Measurements from ENCODE around the gene HLA-DOB. TPM values are rescaled to one million over a fixed set of nuclear protein-coding genes. Genes with fewer than 3 reads are reported as not detected.

Gene HLA-DOB
- total RNA-seq, 3 donors from 2014 or later (not counting 1 experiment from before 2014, with no cell fraction given): 4.2 to 13.7 (median 10.4) TPM

DNA sequence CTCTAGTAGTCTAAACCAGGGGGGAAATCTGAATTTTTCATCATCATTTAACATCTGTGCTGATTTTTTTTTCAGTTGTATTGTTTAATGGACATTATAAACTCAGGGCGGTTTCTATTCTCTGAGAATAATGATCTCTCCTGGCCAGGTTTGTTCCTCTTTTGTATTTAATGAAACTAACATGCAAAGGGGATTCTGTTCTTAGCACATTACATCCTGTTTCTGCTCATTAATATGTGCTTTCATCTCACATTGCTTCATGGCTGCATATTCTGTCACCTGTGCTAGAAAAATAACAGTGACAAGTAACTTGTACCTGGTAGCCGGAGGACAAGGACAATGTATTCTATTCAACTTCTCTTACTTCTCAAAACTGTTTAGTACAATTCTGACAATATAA lies 806 bp downstream of the HLA-DOB start:
- peak overlapping the region; percentile 76 for H3K27ac ChIP-seq (ENCODE audit: low read length)
- 83% methylated on average over 1 of the region's 2 CpGs for WGBS (ENCODE audit: insufficient coverage)
- ATAC-seq (no peak), DNase-seq (no peak)
- H3K27me3 Mint-ChIP-seq (ENCODE audit: low read depth in 2 of 2): no peaks in the 10 kb centered on the region
- H3K4me1 ChIP-seq (ENCODE audit: control insufficient read depth, insufficient read depth, low read length): no peaks in the 10 kb centered on the region
- TF ChIP-seq, protein P1, sequence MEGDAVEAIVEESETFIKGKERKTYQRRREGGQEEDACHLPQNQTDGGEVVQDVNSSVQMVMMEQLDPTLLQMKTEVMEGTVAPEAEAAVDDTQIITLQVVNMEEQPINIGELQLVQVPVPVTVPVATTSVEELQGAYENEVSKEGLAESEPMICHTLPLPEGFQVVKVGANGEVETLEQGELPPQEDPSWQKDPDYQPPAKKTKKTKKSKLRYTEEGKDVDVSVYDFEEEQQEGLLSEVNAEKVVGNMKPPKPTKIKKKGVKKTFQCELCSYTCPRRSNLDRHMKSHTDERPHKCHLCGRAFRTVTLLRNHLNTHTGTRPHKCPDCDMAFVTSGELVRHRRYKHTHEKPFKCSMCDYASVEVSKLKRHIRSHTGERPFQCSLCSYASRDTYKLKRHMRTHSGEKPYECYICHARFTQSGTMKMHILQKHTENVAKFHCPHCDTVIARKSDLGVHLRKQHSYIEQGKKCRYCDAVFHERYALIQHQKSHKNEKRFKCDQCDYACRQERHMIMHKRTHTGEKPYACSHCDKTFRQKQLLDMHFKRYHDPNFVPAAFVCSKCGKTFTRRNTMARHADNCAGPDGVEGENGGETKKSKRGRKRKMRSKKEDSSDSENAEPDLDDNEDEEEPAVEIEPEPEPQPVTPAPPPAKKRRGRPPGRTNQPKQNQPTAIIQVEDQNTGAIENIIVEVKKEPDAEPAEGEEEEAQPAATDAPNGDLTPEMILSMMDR (IDR thresholded peaks at IDR 0.05): no peak
- H3K4me1 Mint-ChIP-seq: no peaks in the 10 kb centered on the region
- H3K36me3 ChIP-seq (ENCODE audit: control insufficient read depth, insufficient read depth, low read length): peaks cover 4% of the 10 kb centered on the region
- intact Hi-C loops (cut with micrococcal nuclease): no loop called here
- no peak overlapping the region for H3K4me3 Mint-ChIP-seq
- no peaks in the 10 kb centered on the region for H3K27me3 ChIP-seq (ENCODE audit: control insufficient read depth, insufficient read depth, low read length)
- H3K9me3 ChIP-seq (ENCODE audit: control insufficient read depth, insufficient read depth, low read length): no peaks in the 10 kb centered on the region
- H3K36me3 Mint-ChIP-seq: no peaks in the 10 kb centered on the region
- H3K9me3 Mint-ChIP-seq: no peaks in the 10 kb centered on the region
- peak overlapping the region; percentile 48 for H3K4me3 ChIP-seq (ENCODE audit: low read length)
- H3K27ac Mint-ChIP-seq: no peak overlapping the region

DNA sequence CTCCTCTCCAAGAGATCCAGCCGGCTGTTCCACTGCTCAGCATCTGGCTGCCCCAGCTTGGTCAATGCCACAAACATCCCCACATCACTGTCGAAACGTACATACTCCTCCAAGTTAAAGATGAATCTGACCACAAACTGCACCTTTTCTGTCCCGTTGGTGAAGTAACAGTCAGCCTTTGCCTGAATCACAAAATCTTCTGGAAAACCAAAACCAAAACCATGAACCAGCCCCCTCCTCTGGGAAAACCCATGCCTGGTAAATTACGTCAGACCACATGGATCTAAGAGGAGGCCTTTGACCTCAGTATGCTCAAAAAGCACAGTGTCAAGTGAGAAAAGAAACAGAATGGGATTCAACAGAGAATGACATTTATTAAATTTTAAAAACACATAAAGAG lies 1.7 kb downstream of the HLA-DOB start:
- WGBS (ENCODE audit: insufficient coverage): 57% methylated on average over 5 of the region's 5 CpGs
- ATAC-seq (no peak), DNase-seq (no peak)
- no peaks in the 10 kb centered on the region for H3K4me1 Mint-ChIP-seq
- H3K9me3 ChIP-seq (ENCODE audit: control insufficient read depth, insufficient read depth, low read length): no peaks in the 10 kb centered on the region
- H3K4me1 ChIP-seq (ENCODE audit: control insufficient read depth, insufficient read depth, low read length): no peaks in the 10 kb centered on the region
- no peak overlapping the region for H3K27ac ChIP-seq (ENCODE audit: low read length)
- H3K27me3 ChIP-seq (ENCODE audit: control insufficient read depth, insufficient read depth, low read length): no peaks in the 10 kb centered on the region
- peak overlapping the region; percentile 35 for H3K4me3 ChIP-seq (ENCODE audit: low read length)
- no peak overlapping the region for H3K27ac Mint-ChIP-seq
- intact Hi-C loops (cut with micrococcal nuclease): no loop called here
- peaks cover 4% of the 10 kb centered on the region for H3K36me3 ChIP-seq (ENCODE audit: control insufficient read depth, insufficient read depth, low read length)
- H3K4me3 Mint-ChIP-seq: no peak overlapping the region
- no peaks in the 10 kb centered on the region for H3K9me3 Mint-ChIP-seq
- TF ChIP-seq, protein P1 (IDR thresholded peaks at IDR 0.05): no peak
- no peaks in the 10 kb centered on the region for H3K27me3 Mint-ChIP-seq (ENCODE audit: low read depth in 2 of 2)
- H3K36me3 Mint-ChIP-seq: no peaks in the 10 kb centered on the region

DNA sequence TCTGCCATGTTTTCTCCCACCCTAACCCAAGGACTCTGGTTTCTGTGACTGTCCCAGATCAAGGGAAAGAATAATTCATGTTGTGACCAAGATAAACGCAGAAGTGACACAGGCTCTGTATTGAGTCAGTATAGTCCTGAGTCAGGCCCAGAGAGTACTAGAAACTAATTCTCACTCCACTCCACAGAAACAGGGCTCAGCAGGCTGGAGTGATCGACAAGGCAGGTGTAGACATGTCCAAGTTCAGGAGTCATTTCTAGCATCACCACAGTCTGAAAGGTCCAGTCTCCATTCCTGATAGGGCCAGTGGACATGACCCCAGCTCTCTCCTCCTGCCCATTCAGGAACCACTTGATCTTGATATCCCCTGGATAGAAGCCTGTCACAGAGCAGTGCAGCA lies 2.7 kb downstream of the HLA-DOB start:
- no peaks in the 10 kb centered on the region for H3K36me3 Mint-ChIP-seq
- Histone ChIP-seq H3K27ac (ENCODE audit: low read length) (no peak overlapping the region), H3K36me3 (ENCODE audit: control insufficient read depth, insufficient read depth, low read length) (peaks cover 4% of the 10 kb centered on the region), H3K9me3 (ENCODE audit: control insufficient read depth, insufficient read depth, low read length) (no peaks in the 10 kb centered on the region), H3K4me3 (ENCODE audit: low read length) (no peak overlapping the region), H3K4me1 (ENCODE audit: control insufficient read depth, insufficient read depth, low read length) (no peaks in the 10 kb centered on the region), H3K27me3 (ENCODE audit: control insufficient read depth, insufficient read depth, low read length) (no peaks in the 10 kb centered on the region)
- ATAC-seq: no peak
- no peaks in the 10 kb centered on the region for H3K4me1 Mint-ChIP-seq
- no peak for DNase-seq
- H3K27me3 Mint-ChIP-seq (ENCODE audit: low read depth in 2 of 2): no peaks in the 10 kb centered on the region
- no peaks in the 10 kb centered on the region for H3K9me3 Mint-ChIP-seq
- no peak overlapping the region for H3K27ac Mint-ChIP-seq
- TF ChIP-seq, protein P1 (IDR thresholded peaks at IDR 0.05): no peak
- no peak overlapping the region for H3K4me3 Mint-ChIP-seq
- intact Hi-C loops (cut with micrococcal nuclease): no loop called here
- 84% methylated on average over 2 of the region's 2 CpGs for WGBS (ENCODE audit: insufficient coverage)

DNA sequence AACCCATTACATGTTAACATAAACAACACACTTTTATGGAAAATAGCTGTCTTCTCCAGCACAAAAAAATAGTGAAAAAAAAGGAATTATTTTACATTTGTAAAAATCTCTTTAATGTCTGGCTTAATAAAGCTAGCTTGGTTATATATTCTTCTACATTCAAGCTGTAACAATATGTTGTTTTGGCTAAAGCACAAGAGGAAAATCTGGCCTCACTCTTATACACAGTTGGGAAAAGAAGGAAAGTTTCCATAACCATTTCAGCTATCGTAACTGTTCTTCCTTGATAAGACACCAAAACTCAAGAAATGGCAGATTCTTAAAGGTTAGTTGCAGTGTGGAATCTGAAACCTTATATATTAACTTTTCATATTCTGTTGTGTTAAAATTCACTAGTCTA lies 7.6 kb downstream of the HLA-DOB start:
- Histone ChIP-seq H3K4me1 (ENCODE audit: control insufficient read depth, insufficient read depth, low read length) (peaks cover 8% of the 10 kb centered on the region), H3K36me3 (ENCODE audit: control insufficient read depth, insufficient read depth, low read length) (peaks cover 4% of the 10 kb centered on the region), H3K27me3 (ENCODE audit: control insufficient read depth, insufficient read depth, low read length) (peaks cover 2% of the 10 kb centered on the region), H3K9me3 (ENCODE audit: control insufficient read depth, insufficient read depth, low read length) (no peaks in the 10 kb centered on the region), H3K27ac (ENCODE audit: low read length) (no peak overlapping the region), H3K4me3 (ENCODE audit: low read length) (no peak overlapping the region)
- intact Hi-C loops (cut with micrococcal nuclease): no loop called here
- no peak for DNase-seq
- Mint-ChIP-seq H3K4me1 (peaks cover 4 to 6% of the 10 kb centered on the region in 2 donors), H3K4me3 (no peak overlapping the region), H3K36me3 (no peaks in the 10 kb centered on the region), H3K27ac (no peak overlapping the region), H3K9me3 (no peaks in the 10 kb centered on the region), H3K27me3 (ENCODE audit: low read depth in 2 of 2) (peaks cover 16 to 25% of the 10 kb centered on the region in 2 donors)
- ATAC-seq: no peak
- no CpG with 5 or more reads among the region's 1 CpG for WGBS (ENCODE audit: insufficient coverage)
- TF ChIP-seq, protein P1 (IDR thresholded peaks at IDR 0.05): no peak
